Stomach smooth muscle (tissue), 2 donors: ENCODE measurements around the gene ATRAID.

Experiments used
- H3K27ac ChIP-seq: one replicate; pipeline ENCODE4 v1.7.0; 2013; ENCODE audit warnings: mild to moderate bottlenecking, low read length, inconsistent platforms
- H3K27me3 ChIP-seq, 2 donors: one replicate each; pipeline ENCODE4 v1.7.0; 2013; ENCODE audit warnings: low read length in 2 of 2; ENCODE audit not compliant: insufficient read depth in 2 of 2, control insufficient read depth in 1 of 2
- H3K36me3 ChIP-seq, 2 donors: one replicate each; pipeline ENCODE4 v1.7.0; 2013; ENCODE audit warnings: low read length in 2 of 2; ENCODE audit not compliant: control insufficient read depth in 2 of 2, insufficient read depth in 2 of 2
- H3K4me1 ChIP-seq: one replicate; pipeline ENCODE4 v1.7.0; 2013; ENCODE audit warnings: low read length; ENCODE audit not compliant: control insufficient read depth, insufficient read depth
- H3K4me3 ChIP-seq, 2 donors: one replicate each; pipeline ENCODE4 v1.7.0; 2013; ENCODE audit warnings: low read length in 2 of 2
- H3K9ac ChIP-seq, 2 donors: one replicate each; pipeline ENCODE4 v1.7.0; 2013; ENCODE audit warnings: low read length in 2 of 2, mild to moderate bottlenecking in 1 of 2
- H3K9me3 ChIP-seq, 2 donors: one replicate each; pipeline ENCODE4 v1.7.0; 2013; ENCODE audit warnings: low read length in 2 of 2; ENCODE audit not compliant: control insufficient read depth in 2 of 2
- donor health status: healthy.
- donor health status: Pancreatic carcinoma.

The ATRAID gene

DNA sequence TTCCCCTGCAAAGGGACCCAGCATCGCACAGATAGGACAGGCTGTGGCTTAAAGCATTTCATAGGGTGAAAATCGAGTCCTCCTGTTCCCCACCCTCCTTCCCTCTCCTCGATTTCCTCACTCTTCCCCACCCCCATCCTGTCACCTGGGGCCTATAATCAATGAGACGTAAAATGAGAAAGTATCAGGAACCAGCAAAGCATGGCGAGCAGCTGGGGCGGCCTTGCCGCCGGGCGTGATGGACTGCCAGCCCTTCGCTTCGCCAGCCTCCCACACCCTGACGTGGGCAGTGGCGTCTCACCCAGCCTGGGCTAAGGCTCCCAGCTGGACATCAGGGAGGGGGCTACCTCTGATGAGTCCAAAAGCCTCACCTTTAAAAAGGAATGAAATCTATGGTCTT is 39.9 kb downstream of the ATRAID start:
- Histone ChIP-seq H3K27ac (no peak overlapping the region), H3K4me1 (no peaks in the 10 kb centered on the region), H3K27me3 (peaks cover 38 to 41% of the 10 kb centered on the region in 2 donors), H3K9me3 (no peaks in the 10 kb centered on the region), H3K36me3 (no peaks in the 10 kb centered on the region), H3K4me3 (no peak overlapping the region), H3K9ac (no peak overlapping the region)

DNA sequence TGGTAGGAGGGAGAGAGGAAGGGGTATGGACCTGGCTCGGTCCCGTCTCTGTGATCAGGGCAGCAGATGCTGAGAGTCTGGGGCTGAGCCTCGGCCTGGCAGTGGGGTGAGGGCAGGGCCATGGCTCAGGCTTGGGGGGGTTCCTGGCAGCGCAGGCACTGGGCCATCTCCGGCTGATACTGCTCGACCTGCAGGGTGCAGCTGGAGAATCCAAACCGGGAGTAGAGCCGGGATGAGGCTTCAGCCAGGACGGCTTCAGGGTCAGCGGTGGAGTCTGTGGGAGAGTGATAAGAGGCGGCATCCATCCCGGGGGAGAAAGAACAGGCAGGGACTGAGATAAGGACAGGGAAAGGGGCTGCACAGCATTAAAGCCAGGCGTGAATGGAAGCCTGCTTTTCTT is 43.3 kb downstream of the ATRAID start:
- H3K27ac ChIP-seq = no peak overlapping the region
- no peaks in the 10 kb centered on the region for H3K36me3 ChIP-seq
- H3K4me3 ChIP-seq = no peak overlapping the region
- H3K4me1 ChIP-seq = no peaks in the 10 kb centered on the region
- no peak overlapping the region for H3K9ac ChIP-seq
- H3K27me3 ChIP-seq = peaks cover 51 to 59% of the 10 kb centered on the region in 2 donors
- no peaks in the 10 kb centered on the region for H3K9me3 ChIP-seq

DNA sequence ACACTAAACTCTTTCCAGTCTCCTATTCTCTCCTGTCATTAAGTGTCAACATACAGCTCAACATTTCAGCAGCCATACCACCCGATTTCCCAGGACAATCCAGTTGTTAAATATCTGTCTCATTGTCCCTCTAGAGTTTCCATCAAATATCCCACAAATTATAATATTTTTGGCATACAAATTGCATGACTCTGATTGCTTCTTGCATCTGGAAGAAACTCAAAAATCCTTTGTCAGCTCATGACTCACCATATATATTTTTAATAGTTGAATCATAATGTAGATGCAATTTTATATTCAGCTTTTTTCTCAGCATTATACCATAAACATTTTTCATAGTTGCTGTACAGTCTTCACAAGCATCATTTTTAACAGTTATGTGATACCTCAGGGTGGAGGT is 43.8 kb downstream of the ATRAID start:
- Histone ChIP-seq H3K27me3 (peaks cover 48 to 58% of the 10 kb centered on the region in 2 donors), H3K27ac (no peak overlapping the region)

DNA sequence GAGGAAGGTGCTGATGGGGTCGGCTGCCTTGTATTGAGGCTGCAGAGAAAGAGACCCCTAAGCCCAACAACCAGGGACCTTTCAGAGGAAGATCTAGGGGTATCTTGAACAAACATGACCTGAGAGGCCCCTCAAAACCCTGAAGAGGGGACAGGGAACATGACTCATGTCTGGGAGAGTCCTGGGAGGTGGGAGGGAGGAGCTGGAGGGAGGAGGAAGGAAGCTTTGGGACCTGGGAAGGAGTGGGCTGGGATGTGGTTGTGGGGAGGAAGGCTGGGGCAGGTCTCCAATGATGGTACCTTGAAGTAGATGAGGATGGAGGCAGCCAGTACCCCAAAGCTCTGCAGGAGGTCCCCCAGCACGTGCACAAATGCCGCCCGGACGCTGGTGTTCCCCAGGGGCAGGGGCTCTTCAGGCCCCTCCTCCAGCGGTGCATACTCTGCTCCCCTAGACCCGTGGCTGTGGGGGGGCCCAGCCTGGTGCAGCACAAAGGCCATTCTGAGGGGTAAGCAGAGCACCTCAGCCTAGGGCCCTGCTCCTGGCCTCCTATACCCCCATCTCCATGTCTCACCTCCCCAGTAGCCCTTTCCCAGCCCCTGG is 45.1 kb downstream of the ATRAID start:
- H3K36me3 ChIP-seq = no peaks in the 10 kb centered on the region
- H3K27ac ChIP-seq = no peak overlapping the region
- H3K4me1 ChIP-seq = peaks cover 4% of the 10 kb centered on the region
- H3K4me3 ChIP-seq = no peak overlapping the region
- no peaks in the 10 kb centered on the region for H3K9me3 ChIP-seq
- no peak overlapping the region for H3K9ac ChIP-seq
- peaks cover 49 to 58% of the 10 kb centered on the region in 2 donors for H3K27me3 ChIP-seq

More for the DNA sequence above, 43.8 kb downstream of the ATRAID start:
- Histone ChIP-seq H3K9me3 (no peaks in the 10 kb centered on the region), H3K4me3 (no peak overlapping the region), H3K36me3 (no peaks in the 10 kb centered on the region), H3K9ac (no peak overlapping the region), H3K4me1 (no peaks in the 10 kb centered on the region)

DNA sequence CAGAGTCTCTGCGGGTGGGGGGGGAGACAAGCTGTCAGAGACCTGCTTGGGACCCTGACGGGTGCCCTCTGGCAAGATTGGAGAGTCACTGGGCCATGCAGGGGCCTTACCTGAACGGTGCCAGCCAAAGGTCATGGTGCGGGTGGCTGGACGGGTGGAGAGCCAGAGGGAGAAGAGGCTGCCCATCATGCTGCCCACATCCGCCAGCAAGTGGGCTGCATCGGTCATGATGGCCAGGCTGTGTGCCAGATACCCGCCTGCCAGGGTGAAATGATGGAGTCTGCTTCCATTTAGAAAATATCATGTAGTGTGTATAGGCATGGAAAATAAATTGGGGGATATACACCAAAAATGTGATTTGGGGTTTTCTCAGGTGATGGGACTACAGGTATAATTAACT is 46.2 kb downstream of the ATRAID start:
- no peak overlapping the region for H3K9ac ChIP-seq
- H3K4me1 ChIP-seq = peaks cover 15% of the 10 kb centered on the region
- H3K4me3 ChIP-seq = no peak overlapping the region
- H3K9me3 ChIP-seq = no peaks in the 10 kb centered on the region
- H3K27me3 ChIP-seq = peaks cover 59 to 60% of the 10 kb centered on the region in 2 donors
- H3K36me3 ChIP-seq = no peaks in the 10 kb centered on the region
- no peak overlapping the region for H3K27ac ChIP-seq

DNA sequence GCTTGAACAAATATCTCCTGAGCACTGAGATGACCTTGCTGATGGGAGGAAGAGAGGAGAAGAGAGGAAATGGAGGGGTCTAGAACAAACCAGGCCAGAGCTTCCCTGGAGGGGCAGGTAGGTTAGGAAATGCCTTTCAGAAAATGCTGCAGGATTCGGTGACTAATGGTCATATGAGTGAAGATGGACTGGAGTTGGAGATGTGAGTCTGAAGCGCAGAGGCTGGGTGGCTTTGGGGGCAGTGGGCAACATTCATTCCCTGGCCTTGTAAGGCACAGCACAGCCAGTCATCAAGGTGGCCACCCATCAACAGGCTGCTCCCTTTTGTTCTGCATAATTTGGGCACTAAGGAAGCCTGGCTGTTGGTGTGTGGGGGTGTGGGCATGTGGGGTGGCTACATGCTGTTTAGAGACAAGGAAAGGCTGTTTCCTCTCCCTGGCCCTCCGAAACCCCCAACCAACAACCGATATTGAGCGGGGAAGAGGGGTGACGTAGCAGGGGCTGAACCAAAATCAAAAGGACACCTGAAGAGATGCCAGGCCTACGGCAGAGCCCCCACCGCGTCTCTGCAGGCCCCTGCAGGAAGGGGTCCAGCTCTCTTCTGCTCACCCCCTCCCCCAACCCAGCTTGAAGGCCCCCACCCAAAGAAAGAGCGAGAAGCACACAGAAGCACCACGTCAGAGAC is 49.5 kb downstream of the ATRAID start:
- Histone ChIP-seq H3K4me1 (peaks cover 36% of the 10 kb centered on the region), H3K36me3 (no peaks in the 10 kb centered on the region), H3K27me3 (peaks cover 71 to 79% of the 10 kb centered on the region in 2 donors), H3K9ac (no peak overlapping the region), H3K9me3 (no peaks in the 10 kb centered on the region), H3K27ac (no peak overlapping the region), H3K4me3 (no peak overlapping the region)

DNA sequence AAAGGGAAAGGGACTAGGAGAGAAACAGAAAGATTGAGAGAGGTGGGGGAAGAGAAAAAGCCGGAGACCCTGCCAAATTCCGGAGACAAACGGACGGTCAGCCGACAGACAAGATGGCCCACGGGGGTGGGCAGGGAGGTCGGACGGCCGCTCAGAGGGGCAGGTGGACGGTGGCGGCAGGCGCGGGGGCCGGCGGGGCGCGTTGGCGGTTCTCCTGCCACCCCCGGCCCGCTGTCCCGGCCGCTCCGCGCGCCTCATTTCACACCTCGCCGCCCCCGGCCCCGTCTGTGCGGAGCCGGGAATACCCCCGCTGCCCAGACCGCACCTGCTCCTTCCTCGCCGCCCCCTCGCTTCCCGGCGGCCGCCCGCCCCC is 50.1 kb downstream of the ATRAID start:
- Histone ChIP-seq H3K4me3 (no peak overlapping the region), H3K36me3 (no peaks in the 10 kb centered on the region), H3K9me3 (no peaks in the 10 kb centered on the region), H3K9ac (no peak overlapping the region), H3K27ac (no peak overlapping the region), H3K27me3 (peaks cover 70 to 79% of the 10 kb centered on the region in 2 donors), H3K4me1 (peaks cover 36% of the 10 kb centered on the region)

DNA sequence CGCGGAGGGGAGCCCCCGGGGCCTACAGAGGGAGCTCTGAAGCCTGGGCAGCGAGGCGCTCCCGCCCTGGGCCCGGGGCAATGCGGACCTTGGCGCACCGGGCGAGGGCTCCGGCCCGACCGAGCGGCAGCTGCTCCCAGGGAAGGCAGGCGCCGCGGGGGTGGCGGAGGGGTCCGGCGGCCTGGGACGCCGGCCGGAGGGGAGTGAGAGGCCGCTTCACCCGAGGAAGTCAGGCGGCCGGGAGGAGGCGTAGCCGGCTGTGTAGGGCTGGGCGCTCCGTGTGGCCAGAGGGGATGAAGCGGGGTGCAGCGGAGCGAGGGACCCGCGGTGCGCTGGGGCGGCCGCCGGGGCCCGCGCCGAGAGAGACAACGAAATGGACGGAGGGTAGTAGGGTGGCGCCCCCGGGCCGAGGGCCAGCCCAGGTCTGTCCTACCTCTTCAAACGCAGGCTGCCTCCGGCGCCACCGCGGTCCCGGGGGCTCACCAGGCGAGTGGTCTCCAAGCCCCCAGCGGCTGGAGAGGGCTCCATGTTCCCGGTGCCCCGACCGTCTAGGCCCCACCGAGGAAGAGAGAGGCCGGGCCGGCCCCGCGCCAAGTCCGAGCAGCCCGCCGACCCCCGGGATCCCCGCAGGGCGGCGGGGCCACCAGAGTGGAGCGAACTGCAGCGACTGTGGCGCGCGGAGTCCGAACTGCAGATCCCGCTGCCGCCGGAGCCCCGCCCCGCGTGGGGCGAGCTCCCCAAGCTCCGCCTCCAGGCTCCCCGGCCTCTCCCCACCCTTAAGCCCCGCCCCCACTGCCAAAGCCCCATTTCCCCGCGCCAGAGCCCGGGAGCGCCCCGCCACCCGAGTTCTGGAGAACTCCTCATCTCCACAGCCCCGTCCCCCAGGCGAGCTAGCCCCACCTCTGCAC is 50.8 kb downstream of the ATRAID start, which contains the start of gene SLC30A3:
SLC30A3 (minus strand) TSS at position 669 of the 908 bp plus-strand sequence; CDS start at position 528, 141 bp downstream.
- Histone ChIP-seq H3K27me3 (peaks cover 70 to 79% of the 10 kb centered on the region in 2 donors), H3K27ac (no peak within 1 kb of the TSS), H3K9me3 (no peaks in the 10 kb centered on the region), H3K9ac (no peak within 1 kb of the TSS), H3K4me3 (peak within 1 kb of the TSS; percentile 26 to 63), H3K4me1 (peaks cover 36% of the 10 kb centered on the region), H3K36me3 (no peaks in the 10 kb centered on the region)

DNA sequence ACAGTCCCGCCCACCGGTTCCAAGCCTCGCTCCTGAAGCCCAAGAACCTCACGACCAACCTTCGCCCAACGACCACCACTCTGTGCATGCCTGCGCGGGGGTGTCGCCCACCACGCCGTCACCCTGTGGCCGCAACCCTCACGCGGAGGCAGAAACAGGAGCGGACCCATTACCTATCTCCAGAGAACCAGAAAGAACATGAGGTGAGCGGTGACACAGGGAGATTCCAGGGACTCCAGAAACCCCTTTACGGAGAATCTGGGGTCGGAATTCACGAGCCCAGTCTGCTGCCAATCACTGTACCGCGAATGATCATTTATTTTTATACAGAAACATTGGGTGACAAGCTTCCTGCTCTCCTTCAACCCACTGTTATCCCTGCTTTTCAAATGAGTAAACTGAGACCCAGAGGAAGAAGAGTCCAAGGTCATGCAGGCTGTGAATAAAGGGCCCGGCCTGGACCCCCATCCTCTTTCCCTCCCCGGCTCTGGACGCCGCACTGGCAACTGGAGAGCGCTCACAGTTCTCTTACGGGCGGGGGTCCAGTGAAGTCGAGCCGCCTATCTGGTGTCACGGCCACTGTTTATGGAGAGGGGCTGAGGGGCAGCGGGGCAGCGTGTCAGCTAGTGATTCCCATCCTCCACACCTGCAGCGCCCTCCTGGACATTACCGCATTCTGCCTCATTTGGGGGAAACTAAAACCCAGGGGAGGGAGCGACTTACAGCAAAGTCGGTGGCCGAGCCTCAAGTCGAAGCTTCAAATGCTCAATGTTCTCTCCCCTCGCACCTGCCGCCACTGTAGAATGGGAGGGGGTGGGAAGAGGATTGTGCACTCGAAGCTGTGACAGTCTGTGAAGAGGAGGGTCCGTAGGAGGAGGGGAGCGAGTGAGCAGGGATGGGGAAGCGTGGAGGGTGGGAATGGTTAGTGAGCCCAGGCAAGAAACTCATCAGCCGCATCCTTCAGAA is 51.7 kb downstream of the ATRAID start:
- Histone ChIP-seq H3K36me3 (no peaks in the 10 kb centered on the region), H3K4me1 (peaks cover 36% of the 10 kb centered on the region), H3K4me3 (peak overlapping the region; percentile 26 to 63), H3K9ac (no peak overlapping the region), H3K9me3 (no peaks in the 10 kb centered on the region), H3K27me3 (peaks cover 64 to 80% of the 10 kb centered on the region in 2 donors), H3K27ac (no peak overlapping the region)

DNA sequence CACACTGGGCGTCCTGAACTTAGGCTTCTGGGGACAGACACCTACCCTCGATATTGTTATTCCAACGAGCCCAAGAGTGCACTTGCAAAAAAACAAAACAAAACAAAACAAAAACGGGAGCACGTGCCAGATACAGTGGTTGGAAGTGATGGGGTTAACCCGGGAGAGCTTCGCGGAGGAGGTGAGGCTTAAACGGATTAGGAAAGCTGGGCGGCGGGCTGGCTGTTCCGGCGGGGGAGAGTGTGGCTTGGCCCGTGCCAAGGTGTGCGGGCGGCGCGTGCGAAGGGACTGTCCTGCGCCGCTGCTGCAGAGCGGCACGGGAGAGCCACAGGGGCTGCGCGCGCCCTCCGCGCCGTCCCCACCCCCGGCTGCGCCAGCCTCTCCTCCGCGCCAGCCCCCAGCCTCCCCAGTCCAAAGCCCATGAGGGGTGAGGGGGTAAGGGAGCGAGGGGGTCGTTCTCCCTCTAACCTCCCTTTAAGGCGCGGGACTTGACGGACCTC is 52.5 kb downstream of the ATRAID start:
- no peak overlapping the region for H3K27ac ChIP-seq
- H3K27me3 ChIP-seq = peaks cover 62 to 76% of the 10 kb centered on the region in 2 donors
- H3K9me3 ChIP-seq = no peaks in the 10 kb centered on the region

More for the DNA sequence above, 52.5 kb downstream of the ATRAID start:
- H3K36me3 ChIP-seq = no peaks in the 10 kb centered on the region
- H3K4me1 ChIP-seq = peaks cover 36% of the 10 kb centered on the region
- peak overlapping the region; percentile 34 to 60 for H3K4me3 ChIP-seq
- H3K9ac ChIP-seq = no peak overlapping the region
